Tibial artery (tissue), 4 donors: ENCODE measurements around the gene ITGA4.

ENCODE experiments used
- DNase-seq, 2 donors: peaks; one replicate each; pipeline ENCODE4 v3.0.0-alpha.2; 2019
- H3K27ac ChIP-seq, 2 donors: fragments of 200-600 bp; sonication (generic) in 1 of 2; 1 replicate in 1 of 2; 2 replicates in 1 of 2; pipeline ENCODE4 v1.5.1; 2018 to 2019; ENCODE audit warnings: mild to moderate bottlenecking in 1 of 2
- H3K27me3 ChIP-seq, 2 donors: fragments of 200-600 bp; sonication (generic) in 1 of 2; one replicate each; pipeline versions ENCODE4 v1.5.1 to v1.6.0; 2016 to 2019
- H3K36me3 ChIP-seq, 3 donors: fragments of 200-600 bp; sonication (generic) in 2 of 3; one replicate each; pipeline ENCODE4 v1.5.1; 2016 to 2019; ENCODE audit warnings: mild to moderate bottlenecking in 2 of 3
- H3K4me1 ChIP-seq, 4 donors: fragments of 200-600 bp; sonication (generic) in 2 of 4; 1 replicate in 3 of 4; 2 replicates in 1 of 4; pipeline ENCODE4 v1.5.1; 2016 to 2019
- H3K4me3 ChIP-seq, 2 donors: fragments of 200-600 bp; sonication (generic) in 1 of 2; 1 replicate in 1 of 2; 2 replicates in 1 of 2; pipeline ENCODE4 v1.5.1; 2018 to 2019; ENCODE audit warnings: mild to moderate bottlenecking in 2 of 2
- H3K9me3 ChIP-seq, 3 donors: fragments of 200-600 bp; sonication (generic) in 1 of 3; one replicate each; pipeline ENCODE4 v1.5.1; 2016 to 2019
- CTCF ChIP-seq, 2 experiments: fragments of 200-600 bp in 1 of 2; fragments of 450-650 bp in 1 of 2; IDR thresholded peaks; one replicate each; pipeline ENCODE4 v1.5.1; 2017 to 2019; ENCODE audit warnings: antibody characterized with exemption in 2 of 2, mild to moderate bottlenecking in 1 of 2, moderate library complexity in 1 of 2
- intact Hi-C: fragments of 100-400 bp; cut with DNase I; formaldehyde crosslinking; loops from one replicate; pipeline ENCODE4 v1.15.0; 2023; ENCODE audit warnings: low total_unique reads

The ITGA4 gene

GRCh38 chr2:181485638-181485946, 28.4 kb downstream of the ITGA4 start:
- Histone ChIP-seq H3K9me3 (no peaks in the 10 kb centered on the region), H3K36me3 (no peaks in the 10 kb centered on the region), H3K27ac (no peak overlapping the region), H3K27me3 (no peaks in the 10 kb centered on the region), H3K4me1 (no peaks in the 10 kb centered on the region), H3K4me3 (no peak overlapping the region)
- intact Hi-C loops, result no loop called here
- no peak for TF ChIP-seq CTCF (IDR thresholded peaks at IDR 0.05)
- no peak for DNase-seq

- Histone ChIP-seq H3K9me3 (no peaks in the 10 kb centered on the region), H3K27ac (no peak overlapping the region), H3K4me3 (no peak overlapping the region), H3K27me3 (no peaks in the 10 kb centered on the region), H3K4me1 (no peaks in the 10 kb centered on the region), H3K36me3 (no peaks in the 10 kb centered on the region)
- intact Hi-C loops, result no loop called here
- no peak for DNase-seq
- no peak for TF ChIP-seq CTCF (IDR thresholded peaks at IDR 0.05)
Observed at GRCh38 chr2:181499231-181499630, 42.0 kb downstream of the ITGA4 start.

DNA sequence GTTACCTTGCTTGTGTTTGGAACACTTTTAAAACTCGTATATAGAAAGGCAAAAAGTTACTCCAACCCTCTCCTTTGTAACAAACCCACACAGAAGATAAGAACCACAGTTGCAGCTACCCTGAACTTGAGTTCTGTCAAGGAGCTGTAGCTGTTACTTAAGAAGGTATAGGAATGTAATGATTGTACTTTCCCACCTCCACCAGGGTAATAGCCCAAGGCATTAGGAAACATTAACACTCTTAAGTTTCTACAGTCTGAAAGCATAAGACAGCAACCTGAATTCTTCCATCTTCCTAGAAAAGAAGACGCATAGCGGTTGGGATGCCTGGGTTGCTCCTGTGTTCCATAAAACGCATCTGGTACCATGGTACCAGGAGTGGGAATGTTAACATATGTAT, 43.0 kb downstream of the ITGA4 start:
- H3K9me3 ChIP-seq, result no peaks in the 10 kb centered on the region
- H3K36me3 ChIP-seq, result no peaks in the 10 kb centered on the region
- intact Hi-C loops, result no loop called here
- TF ChIP-seq CTCF (IDR thresholded peaks at IDR 0.05), result no peak
- no peak for DNase-seq
- no peaks in the 10 kb centered on the region for H3K4me1 ChIP-seq
- no peak overlapping the region for H3K27ac ChIP-seq
- H3K4me3 ChIP-seq, result no peak overlapping the region
- H3K27me3 ChIP-seq, result no peaks in the 10 kb centered on the region

- TF ChIP-seq CTCF (IDR thresholded peaks at IDR 0.05), result no peak
- no peak for DNase-seq
- no peaks in the 10 kb centered on the region for H3K9me3 ChIP-seq
- H3K27ac ChIP-seq, result no peak overlapping the region
- H3K27me3 ChIP-seq, result no peaks in the 10 kb centered on the region
- H3K4me1 ChIP-seq, result no peaks in the 10 kb centered on the region
- intact Hi-C loops, result no loop called here
- no peaks in the 10 kb centered on the region for H3K36me3 ChIP-seq
- no peak overlapping the region for H3K4me3 ChIP-seq
Observed at GRCh38 chr2:181515719-181516118, 58.5 kb downstream of the ITGA4 start.

GRCh38 chr2:181516992-181517391, 59.8 kb downstream of the ITGA4 start:
- no peak for TF ChIP-seq CTCF (IDR thresholded peaks at IDR 0.05)
- Histone ChIP-seq H3K4me1 (no peaks in the 10 kb centered on the region), H3K4me3 (no peak overlapping the region), H3K27ac (no peak overlapping the region), H3K36me3 (no peaks in the 10 kb centered on the region), H3K27me3 (no peaks in the 10 kb centered on the region), H3K9me3 (no peaks in the 10 kb centered on the region)
- intact Hi-C loops, result no loop called here
- DNase-seq, result no peak

- no peaks in the 10 kb centered on the region for H3K9me3 ChIP-seq
- H3K27ac ChIP-seq, result no peak overlapping the region
- no peak for DNase-seq
Observed at GRCh38 chr2:181517685-181518301, 60.6 kb downstream of the ITGA4 start.

More at GRCh38 chr2:181517685-181518301, 60.6 kb downstream of the ITGA4 start:
- Histone ChIP-seq H3K36me3 (no peaks in the 10 kb centered on the region), H3K4me3 (no peak overlapping the region), H3K27me3 (no peaks in the 10 kb centered on the region), H3K4me1 (no peaks in the 10 kb centered on the region)
- intact Hi-C loops, result no loop called here
- TF ChIP-seq CTCF (IDR thresholded peaks at IDR 0.05), result no peak
